Measurements from ENCODE around the gene CSDE1.

Gene CSDE1

GRCh38 chr1:114700036-114700600 lies 57.7 kb downstream of the CSDE1 start:
- DNase-seq, result no peak

- no peak for DNase-seq
These were observed 61.0 kb downstream of the CSDE1 start for GRCh38 chr1:114696810-114697209.

GRCh38 chr1:114695430-114696058 lies 62.2 kb downstream of the CSDE1 start, which contains the start of gene AMPD1:
TSS of gene AMPD1 (minus strand) at chr1:114695546. CDS start at chr1:114695471, 75 bp downstream.
- no peak for DNase-seq

GRCh38 chr1:114694540-114695310 lies 63.1 kb downstream of the CSDE1 start:
- DNase-seq, result no peak

GRCh38 chr1:114692947-114693346 lies 64.8 kb downstream of the CSDE1 start:
- DNase-seq, result no peak

GRCh38 chr1:114691061-114691460 lies 66.7 kb downstream of the CSDE1 start:
- no peak for DNase-seq

- DNase-seq, result no peak
These were observed 67.6 kb downstream of the CSDE1 start for GRCh38 chr1:114690148-114690547.

- no peak for DNase-seq
These were observed 69.3 kb downstream of the CSDE1 start for GRCh38 chr1:114688526-114688925.

GRCh38 chr1:114685851-114686250 lies 71.9 kb downstream of the CSDE1 start:
- DNase-seq, result no peak

- no peak for DNase-seq
These were observed 80.1 kb downstream of the CSDE1 start for GRCh38 chr1:114677691-114678090.

GRCh38 chr1:114676115-114676514 lies 81.7 kb downstream of the CSDE1 start:
- DNase-seq, result no peak

GRCh38 chr1:114671939-114672275 lies 85.9 kb downstream of the CSDE1 start:
- DNase-seq, result no peak

GRCh38 chr1:114671011-114671938 lies 86.5 kb downstream of the CSDE1 start:
- no peak for DNase-seq

GRCh38 chr1:114670083-114671010 lies 87.4 kb downstream of the CSDE1 start:
- peak; percentile 42 for DNase-seq

GRCh38 chr1:114669562-114670082 lies 88.2 kb downstream of the CSDE1 start, which contains the start of gene DENND2C:
TSS of gene DENND2C (minus strand) at chr1:114670049. CDS start at chr1:114625984, 44,065 bp downstream.
- DNase-seq, result peak; percentile 34

- no peak for DNase-seq
These were observed 88.8 kb downstream of the CSDE1 start for GRCh38 chr1:114668784-114669561.

- no peak for DNase-seq
These were observed 89.4 kb downstream of the CSDE1 start for GRCh38 chr1:114668373-114668772.

- DNase-seq, result no peak
These were observed 90.8 kb downstream of the CSDE1 start for GRCh38 chr1:114666954-114667353.

Measured in DMS79 treated with DMSO at 0.1 percent for 48 hours (cell line).